Measurements from ENCODE around the gene BBS12.
"Not testable (repeated sequence)": the region's sequence is repeated elsewhere in the genome, so short reads cannot be mapped to it uniquely, and the experiment has no call there.

BBS12 gene

DNA sequence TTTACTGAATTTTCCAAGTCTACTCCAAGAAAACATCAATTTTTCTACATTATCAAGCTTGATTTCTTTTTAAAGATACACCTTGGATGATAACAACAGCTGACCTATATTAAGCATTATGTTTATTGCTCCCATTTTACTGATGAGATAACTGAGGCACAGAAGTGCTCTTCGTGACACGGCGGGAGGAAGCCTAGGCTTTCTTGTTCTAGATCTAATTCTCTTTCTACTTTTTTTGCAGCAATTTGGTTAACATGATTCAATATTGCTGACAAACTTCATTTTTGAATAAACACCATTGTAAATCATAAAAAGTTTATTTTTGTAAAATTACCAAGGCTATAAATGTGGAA, 33.8 kb downstream of the BBS12 start:
- no peak for DNase-seq

DNA sequence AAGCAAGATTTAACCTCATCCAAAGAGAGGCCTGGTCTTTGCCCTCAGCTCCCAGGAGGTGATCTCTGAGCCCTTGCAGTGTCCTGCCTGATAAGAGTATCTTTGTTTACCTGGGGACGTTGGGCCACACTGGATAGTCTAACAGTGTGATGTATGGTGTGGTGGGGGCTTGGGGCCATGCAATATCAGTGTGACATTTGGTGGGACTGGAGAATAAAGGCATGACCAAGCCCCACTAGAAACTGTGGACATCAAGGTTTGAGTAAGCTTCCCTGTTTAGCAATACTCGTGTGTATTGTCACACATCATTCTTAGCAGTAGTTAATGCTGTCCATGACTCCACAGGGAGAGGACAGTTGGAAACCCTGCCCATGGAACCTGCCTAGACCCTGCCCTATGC, 34.4 kb downstream of the BBS12 start:
- no peak for DNase-seq

DNA sequence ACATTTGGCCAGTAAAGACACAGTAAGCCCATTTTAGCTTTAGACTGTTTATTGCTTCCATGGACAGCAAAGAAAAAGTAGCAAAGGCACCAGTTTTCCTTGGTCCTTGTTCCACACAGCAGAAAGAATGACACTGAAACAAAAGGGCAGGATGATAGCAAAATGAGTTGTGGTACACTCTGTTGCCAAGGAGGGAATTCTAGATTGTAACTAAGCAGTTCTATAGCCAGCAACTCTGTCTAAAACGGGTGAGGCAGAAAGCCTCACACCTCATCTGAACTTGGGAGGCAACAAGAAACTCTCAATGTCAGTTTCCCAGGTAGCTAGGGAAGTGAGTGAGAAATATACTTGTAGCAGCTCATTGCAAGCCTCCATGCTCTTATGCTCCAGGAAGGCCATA, 39.2 kb downstream of the BBS12 start:
- DNase-seq = no peak

DNA sequence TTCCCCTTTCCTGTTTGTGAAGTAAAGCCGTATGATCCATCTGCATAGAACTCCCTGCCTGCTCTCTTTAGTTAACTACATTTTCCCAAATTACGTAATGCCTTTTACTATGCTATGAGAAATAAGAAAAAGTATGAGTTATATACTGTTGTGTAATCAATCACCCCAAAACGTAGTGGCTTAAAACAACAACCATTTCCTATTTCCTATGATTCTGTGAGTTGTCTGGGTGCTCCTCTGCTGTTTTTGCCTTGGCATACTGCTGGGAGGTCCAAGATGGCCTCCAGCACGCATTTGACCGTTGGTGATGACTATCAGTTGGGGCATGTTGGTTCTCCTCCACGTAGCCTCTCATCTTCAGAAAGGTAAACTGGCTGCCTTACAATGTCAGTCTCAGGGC, 39.8 kb downstream of the BBS12 start:
- no peak for DNase-seq

DNA sequence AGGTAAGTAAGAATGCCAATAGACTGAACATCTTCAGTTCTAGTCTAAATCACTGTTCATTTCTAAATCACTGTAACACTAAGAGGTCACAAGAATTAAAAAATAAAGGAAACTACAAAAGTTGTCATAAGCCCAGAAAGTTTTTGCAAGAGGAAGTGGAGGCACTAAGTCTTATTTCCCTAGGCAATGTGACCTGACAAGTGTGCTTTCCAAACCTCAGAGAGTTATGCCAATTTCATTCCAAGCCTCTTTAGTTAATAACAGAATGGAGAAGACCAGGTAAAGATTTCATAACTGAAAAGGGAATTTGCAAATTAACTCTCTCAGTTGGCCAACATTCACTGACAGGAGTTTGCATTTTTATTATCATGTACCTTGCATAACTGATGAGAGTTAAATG, 40.5 kb downstream of the BBS12 start:
- DNase-seq = no peak

DNA sequence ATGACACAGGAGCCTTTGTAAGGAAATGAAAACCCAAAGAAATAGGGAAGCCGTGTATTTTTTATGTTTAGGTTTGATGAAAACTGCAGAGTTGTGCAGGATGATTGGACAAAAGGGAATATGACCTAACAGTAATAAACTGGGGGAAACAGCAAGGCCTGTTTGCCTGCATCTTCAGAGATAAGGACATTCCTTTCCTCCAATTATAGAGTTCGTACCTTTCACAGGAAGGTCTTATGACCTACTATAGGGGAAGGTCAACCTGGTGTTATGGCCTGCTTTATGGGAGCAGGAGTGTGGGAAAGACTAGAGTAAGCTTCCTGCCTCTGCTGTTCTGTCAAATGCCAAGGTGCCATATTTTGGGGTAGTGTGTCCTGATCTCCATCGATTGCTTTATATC, 42.5 kb downstream of the BBS12 start:
- DNase-seq = no peak

DNA sequence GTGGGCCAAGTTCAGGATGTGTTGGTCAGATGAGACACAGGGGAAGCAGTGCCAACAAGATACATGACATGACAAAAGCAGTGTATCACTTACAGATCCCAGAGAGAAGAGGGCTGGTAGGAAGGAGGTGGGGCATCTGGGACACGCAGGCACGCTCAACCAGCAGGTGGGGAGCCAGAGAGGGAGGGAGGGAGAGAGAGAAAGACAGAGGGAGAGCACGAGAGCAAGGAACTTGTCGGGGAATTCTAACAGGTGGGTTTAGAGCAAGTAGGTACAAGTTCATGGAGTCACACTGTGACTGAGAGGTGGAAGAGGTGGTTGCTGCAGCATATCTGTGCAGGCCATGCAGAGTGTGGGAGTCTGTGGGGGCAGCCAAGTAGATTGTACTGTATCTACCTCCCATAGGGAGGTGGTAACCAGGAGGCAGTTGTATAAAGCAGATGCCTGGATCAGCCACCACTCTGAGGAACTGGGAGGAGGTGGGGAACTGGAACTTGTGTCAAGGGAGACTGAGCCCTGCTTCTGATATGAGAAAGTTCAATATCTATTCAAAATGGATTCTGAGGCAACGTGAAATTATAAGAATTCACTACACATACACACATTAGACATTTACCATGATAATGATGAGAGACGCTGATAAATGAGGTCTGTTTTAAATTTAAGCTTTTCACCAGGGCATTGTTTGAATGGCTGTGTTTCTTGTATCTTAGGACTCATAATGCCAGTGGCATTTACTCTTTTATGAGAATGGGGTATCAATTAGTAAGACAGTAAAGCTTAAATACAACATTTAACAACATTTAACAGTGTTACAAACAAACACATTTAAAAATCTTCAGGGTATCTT, 43.7 kb downstream of the BBS12 start:
- DNase-seq = no peak

DNA sequence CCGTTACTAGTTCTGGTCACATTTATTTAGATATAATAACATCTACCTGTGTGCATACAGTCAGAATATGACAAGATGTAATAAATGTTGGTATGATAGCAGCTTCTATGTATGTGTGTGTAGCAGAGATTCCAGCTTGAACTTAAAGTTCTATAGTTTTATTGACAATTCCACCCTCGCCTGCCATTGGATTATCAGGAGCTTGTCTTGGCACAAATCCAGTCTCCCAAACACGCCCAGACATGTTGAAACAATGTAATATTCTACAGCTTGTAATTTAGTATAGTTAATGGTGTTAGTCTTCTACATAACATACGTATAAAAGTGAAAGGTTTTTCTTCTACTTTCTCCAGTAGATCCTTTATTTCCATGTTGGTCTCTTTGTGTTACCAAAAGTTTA, 44.4 kb downstream of the BBS12 start:
- DNase-seq = no peak

DNA sequence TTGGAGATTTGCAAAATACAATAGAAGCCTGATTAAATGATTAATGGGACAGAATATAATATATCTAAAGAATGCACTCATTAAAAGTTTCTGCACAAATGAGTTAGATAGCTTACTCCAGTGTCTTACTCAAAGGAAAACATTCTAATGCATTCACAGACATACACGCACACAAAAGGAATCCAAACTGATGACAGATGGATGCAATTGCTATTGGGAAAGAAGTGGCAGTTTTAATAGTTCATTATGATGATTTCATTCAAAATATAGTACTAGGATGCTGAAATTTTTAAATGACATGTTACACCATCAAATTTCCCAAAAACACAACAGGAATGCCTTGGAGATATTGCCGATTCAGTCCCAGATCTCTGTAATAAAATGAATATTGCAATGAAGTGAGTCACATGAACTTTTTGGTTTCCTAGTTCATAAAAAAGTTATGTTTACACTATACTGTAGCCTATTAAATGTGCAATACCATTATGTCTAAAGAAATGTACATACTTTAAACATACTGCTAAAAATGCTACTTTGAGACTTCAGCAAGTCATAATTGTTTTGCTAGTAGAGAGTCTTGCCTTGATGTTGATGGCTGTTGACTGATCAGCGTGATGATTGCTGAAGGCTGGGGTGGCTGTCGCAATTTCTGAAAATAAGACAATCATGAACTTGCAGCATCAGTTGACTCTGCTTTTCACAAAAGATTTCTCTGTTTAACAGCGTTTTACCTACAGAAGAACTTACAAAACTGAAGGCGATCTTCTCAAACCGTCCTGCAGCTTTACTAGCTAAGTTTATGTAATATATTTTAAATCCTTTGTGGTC, 45.6 kb downstream of the BBS12 start:
- no peak for DNase-seq

DNA sequence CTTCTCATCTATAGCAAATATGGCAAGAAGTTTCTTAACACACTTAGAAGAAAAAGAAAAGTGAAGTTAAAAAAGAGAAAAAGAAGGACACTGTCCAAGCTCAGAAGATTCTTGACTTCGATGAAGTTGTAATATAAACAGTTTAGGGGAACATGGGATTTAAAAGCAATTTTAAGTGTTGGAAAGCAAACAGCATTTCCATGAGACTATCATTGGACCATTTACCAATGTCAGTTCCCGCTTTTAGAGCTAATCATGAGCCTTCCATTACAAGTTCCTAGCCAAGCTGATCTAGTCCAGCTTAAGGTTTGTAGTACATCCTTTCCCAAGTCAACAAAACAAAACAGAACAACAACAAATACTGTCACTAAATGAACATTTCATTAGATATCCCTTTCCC, 49.0 kb downstream of the BBS12 start:
- DNase-seq = no peak

DNA sequence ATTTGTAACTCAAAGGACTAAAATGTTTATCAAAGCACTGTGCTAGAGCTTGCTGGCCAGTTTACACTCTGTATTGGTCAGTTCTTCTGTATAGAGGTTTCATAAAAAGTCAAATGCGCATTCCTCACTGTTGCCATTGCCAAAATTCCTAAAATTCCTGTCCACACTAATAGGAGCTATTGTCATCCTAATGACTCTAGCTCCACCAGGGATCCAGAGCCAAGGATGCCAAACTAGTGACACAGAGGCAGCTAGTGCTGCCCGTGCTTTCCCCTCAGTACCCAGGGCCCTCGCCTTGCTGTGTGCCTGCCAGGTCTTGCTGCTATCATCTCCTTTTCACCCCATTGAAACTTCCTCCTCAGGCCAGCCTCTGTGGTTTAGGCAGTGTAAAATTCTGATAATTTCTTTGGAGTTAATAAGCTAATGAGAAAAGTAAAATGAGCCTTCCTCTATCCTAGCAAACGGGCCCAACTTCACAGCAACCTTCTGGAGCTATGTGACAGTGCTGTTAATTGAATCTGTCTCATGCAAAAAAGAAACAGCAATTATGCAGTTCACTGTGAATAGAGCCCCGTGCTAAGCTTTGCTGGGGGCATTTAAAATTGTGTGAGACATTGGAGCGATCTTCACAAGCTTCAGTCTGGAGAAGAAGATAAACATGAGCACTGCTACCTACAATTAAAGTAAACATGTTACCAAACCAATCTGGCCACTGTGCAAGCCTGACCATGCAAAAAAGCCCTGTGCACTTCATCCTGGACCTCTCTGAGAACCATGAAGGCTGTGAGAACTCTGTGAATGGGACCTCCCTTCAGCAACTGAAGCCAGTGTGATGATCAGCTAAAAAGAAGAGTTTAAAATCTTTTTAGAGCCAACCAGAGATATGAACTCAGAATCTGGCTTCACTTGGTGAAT, 51.1 kb downstream of the BBS12 start:
- no peak for DNase-seq

DNA sequence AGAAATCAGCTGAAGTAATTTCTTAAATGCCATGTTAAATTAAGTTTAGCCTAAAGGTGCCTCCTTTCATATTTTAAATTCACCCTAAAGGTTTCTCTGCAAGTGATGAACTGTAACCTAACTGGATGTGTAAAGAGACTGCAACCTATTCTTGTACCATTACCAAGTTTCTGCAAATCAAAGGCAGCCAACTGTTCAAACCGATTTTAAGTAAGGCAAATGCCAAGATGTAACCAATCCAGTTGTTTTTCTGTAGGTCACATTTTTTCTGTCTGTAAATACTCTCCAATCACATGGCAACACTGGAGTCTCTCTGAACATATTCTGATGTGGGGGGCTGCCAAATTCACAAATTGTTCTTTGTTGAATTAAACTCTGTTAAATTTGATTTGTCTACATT, 51.8 kb downstream of the BBS12 start:
- DNase-seq = no peak

DNA sequence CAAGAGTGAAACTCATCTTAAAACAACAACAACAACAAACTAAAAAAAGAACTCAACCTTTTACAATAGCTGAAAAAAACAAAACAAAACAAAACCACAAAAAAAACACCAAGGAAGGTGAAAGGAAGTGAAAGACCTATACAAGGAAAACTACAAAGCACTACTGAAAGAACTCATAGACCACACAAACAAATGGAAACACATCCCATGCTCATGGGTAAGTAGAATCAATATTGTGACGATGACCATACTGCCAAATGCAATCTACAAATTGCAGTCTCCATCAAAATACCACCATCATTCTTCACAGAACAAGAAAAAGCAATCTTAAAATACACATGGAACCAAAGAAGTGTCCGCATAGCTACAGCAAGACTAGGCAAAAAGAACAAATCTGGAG, 52.6 kb downstream of the BBS12 start:
- DNase-seq = no peak

DNA sequence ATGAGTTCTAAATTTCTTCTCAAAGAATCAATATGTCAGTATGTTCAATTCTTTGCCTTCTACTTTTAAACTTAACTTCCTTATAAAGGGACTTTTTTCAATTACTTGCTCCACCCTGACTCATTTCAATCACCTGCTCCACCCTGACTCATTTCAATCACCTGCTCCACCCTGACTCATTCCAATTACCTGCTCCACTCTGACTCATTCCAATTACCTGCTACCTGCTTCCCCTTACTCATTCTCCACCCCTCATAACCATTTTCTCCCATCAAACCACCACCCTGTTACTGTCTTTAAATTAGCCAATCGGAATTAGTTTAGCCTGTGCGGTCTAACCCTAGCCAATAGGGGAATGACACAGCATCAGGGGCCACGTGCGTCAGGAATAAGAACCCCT, 53.8 kb downstream of the BBS12 start:
- not testable (repeated sequence) for DNase-seq

DNA sequence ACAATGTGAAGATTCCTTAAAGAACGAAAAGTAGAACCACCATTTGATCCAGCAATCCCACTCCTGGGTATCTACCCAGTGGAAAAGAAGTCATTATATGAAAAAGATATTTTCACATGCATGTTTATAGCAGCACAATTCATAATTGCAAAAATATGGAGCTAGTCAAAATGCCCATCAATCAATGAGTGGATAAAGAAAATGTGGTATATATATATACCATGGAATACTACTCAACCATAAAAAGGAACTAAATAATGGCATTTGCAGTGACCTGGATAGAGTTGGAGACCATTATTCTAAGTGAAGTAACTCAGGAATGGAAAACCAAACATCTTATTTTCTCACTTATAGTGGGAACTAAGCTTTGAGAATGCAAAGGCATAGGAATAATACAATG, 54.4 kb downstream of the BBS12 start:
- not testable (repeated sequence) for DNase-seq

DNA sequence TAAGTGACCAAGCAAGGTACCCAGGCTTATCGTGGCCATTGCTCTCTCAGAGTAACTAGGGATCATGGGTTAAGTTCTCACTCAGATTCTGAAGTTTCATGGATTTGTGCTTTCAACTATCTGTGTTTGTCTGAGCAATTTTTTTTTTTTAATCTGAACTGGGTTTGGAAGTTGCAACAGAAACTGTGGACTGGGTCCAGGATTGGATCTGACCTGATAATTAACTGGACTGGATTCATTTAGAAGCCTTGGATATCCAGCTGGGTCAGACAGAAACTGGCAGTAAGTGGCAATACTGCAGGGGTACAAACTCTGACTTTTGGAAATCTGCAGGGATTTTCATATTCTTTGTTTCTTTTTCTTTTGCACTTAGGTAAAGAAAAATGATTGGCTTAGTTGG, 55.4 kb downstream of the BBS12 start:
- DNase-seq = no peak

DNA sequence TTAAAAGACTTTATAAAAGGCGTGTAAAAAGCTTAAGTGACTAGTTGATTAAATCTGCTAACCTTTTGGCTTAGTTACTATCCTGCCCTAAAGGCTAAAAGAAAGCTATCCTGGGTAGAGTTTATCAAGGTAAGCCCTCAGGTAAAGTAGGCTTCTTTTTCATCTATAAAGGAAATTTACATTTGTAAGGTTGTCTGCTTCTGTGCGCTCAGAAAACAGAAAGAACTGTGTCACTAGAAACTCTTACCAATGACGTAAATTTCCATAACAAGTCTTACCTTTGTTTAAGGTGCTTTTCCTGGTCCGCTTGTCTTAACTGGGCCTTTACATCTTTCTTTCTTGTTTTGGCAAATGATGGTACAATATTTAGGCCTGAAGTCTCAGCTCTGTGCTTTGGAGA, 56.4 kb downstream of the BBS12 start:
- DNase-seq = no peak

DNA sequence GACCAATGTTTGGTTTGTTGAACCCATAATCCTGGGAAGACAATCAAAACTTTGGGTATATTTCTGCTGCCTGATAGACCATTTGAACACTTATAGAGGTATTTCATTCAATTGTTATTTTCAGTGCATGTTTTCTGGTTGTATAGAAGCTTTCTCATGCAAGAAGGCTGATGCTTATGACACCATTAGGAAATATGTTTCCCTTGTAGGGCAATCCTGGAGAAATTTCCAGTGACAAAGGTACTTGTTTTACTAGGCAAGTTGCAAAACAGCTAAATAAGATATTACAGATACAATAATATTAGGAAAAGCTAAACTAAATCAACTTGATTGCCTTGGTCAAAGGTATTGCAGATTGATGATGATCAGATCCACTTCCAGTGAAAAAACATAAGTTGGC, 61.3 kb downstream of the BBS12 start:
- DNase-seq = no peak
